HCT116 (cell line): ENCODE measurements around the gene BLCAP.

Experiments used
- CEBPB ChIP-seq: IDR thresholded peaks from 2 replicates; pipeline ENCODE4 v1.6.1; 2012; ENCODE audit warnings: low read depth
- JUND ChIP-seq: IDR thresholded peaks from 2 replicates; pipeline ENCODE4 v1.6.1; 2012
- MAX ChIP-seq: IDR thresholded peaks from 2 replicates; pipeline ENCODE4 v1.6.1; 2012
- POLR2A ChIP-seq: IDR thresholded peaks from 2 replicates; pipeline ENCODE4 v1.7.0; 2011; ENCODE audit warnings: borderline replicate concordance; ENCODE audit not compliant: insufficient read depth, insufficient read length; ENCODE audit errors: extremely low read depth
- POLR2AphosphoS5 ChIP-seq: IDR thresholded peaks from 2 replicates; pipeline ENCODE4 v1.6.1; 2011; ENCODE audit warnings: mild to moderate bottlenecking, low read depth, low read length, moderate library complexity
- SIN3A ChIP-seq: IDR thresholded peaks from 2 replicates; pipeline ENCODE4 v1.6.1; 2012; ENCODE audit warnings: low read depth
- SP1 ChIP-seq: IDR thresholded peaks from 2 replicates; pipeline ENCODE4 v1.6.1; 2012; ENCODE audit warnings: low read depth
- ZBTB33 ChIP-seq: IDR thresholded peaks from 2 replicates; pipeline ENCODE4 v1.6.1; 2011; ENCODE audit warnings: mild to moderate bottlenecking, low read length, moderate library complexity; ENCODE audit not compliant: insufficient replicate concordance; ENCODE audit errors: extremely low read depth
- ZNF274 ChIP-seq: fragments of 200-500 bp; sonication (Bioruptor generic); IDR thresholded peaks from 2 replicates; pipeline ENCODE4 v1.6.1; 2014; ENCODE audit warnings: mild to moderate bottlenecking, low read depth, low read length, inconsistent platforms

GRCh38 chr20:37574199-37574890 is 46.7 kb upstream of the BLCAP start:
- TF ChIP-seq JUND = no peak
- TF ChIP-seq POLR2AphosphoS5 = no peak
- TF ChIP-seq SIN3A = no peak
- no peak for TF ChIP-seq MAX
- TF ChIP-seq ZNF274 = no peak
- no peak for TF ChIP-seq POLR2A
- TF ChIP-seq SP1 = no peak
- TF ChIP-seq ZBTB33 = no peak
- no peak for TF ChIP-seq CEBPB
